Measurements from ENCODE around the gene PIAS1.

Gene PIAS1

GRCh38 chr15:68129072-68129471 is 75.0 kb downstream of the PIAS1 start:
- no peak for TF ChIP-seq CTCF (IDR thresholded peaks at IDR 0.05; ENCODE audit: control insufficient read depth, extremely low read depth, insufficient read depth)
- no peak overlapping the region for H3K4me3 ChIP-seq (ENCODE audit: low read depth, low read length)
- no peak for DNase-seq (ENCODE audit: low read depth)

- no peak for TF ChIP-seq CTCF (IDR thresholded peaks at IDR 0.05; ENCODE audit: control insufficient read depth, extremely low read depth, insufficient read depth)
- DNase-seq (ENCODE audit: low read depth), result no peak
- no peak overlapping the region for H3K4me3 ChIP-seq (ENCODE audit: low read depth, low read length)
These were observed 76.7 kb downstream of the PIAS1 start for GRCh38 chr15:68130851-68131250.

GRCh38 chr15:68137096-68137495 is 83.0 kb downstream of the PIAS1 start:
- TF ChIP-seq CTCF (IDR thresholded peaks at IDR 0.05; ENCODE audit: control insufficient read depth, extremely low read depth, insufficient read depth), result no peak
- no peak overlapping the region for H3K4me3 ChIP-seq (ENCODE audit: low read depth, low read length)
- no peak for DNase-seq (ENCODE audit: low read depth)

GRCh38 chr15:68143129-68143528 is 89.0 kb downstream of the PIAS1 start:
- no peak overlapping the region for H3K4me3 ChIP-seq (ENCODE audit: low read depth, low read length)
- no peak for TF ChIP-seq CTCF (IDR thresholded peaks at IDR 0.05; ENCODE audit: control insufficient read depth, extremely low read depth, insufficient read depth)
- DNase-seq (ENCODE audit: low read depth), result no peak

- H3K4me3 ChIP-seq (ENCODE audit: low read depth, low read length), result no peak overlapping the region
- no peak for TF ChIP-seq CTCF (IDR thresholded peaks at IDR 0.05; ENCODE audit: control insufficient read depth, extremely low read depth, insufficient read depth)
- DNase-seq (ENCODE audit: low read depth), result no peak
These were observed 89.7 kb downstream of the PIAS1 start for GRCh38 chr15:68143785-68144184.

GRCh38 chr15:68145706-68146105 is 91.6 kb downstream of the PIAS1 start:
- no peak for DNase-seq (ENCODE audit: low read depth)
- no peak for TF ChIP-seq CTCF (IDR thresholded peaks at IDR 0.05; ENCODE audit: control insufficient read depth, extremely low read depth, insufficient read depth)

GRCh38 chr15:68148039-68148438 is 93.9 kb downstream of the PIAS1 start:
- H3K4me3 ChIP-seq (ENCODE audit: low read depth, low read length), result no peak overlapping the region
- no peak for TF ChIP-seq CTCF (IDR thresholded peaks at IDR 0.05; ENCODE audit: control insufficient read depth, extremely low read depth, insufficient read depth)
- DNase-seq (ENCODE audit: low read depth), result no peak

More at GRCh38 chr15:68145706-68146105, 91.6 kb downstream of the PIAS1 start:
- H3K4me3 ChIP-seq (ENCODE audit: low read depth, low read length), result no peak overlapping the region

Data from LNCaP clone FGC (cell line).